HepG2 (cell line): ENCODE data around the gene SERPINB11.

ENCODE experiments used
- CCDC6 ChIP-seq: sonication (generic); formaldehyde crosslinking; IDR thresholded peaks from 2 replicates; pipeline ENCODE4 v1.8.1; 2022; ENCODE audit warnings: mild to moderate bottlenecking, missing genetic modification reagents, moderate library complexity
- HDAC1 ChIP-seq: sonication (generic); formaldehyde crosslinking; IDR thresholded peaks from 2 replicates; pipeline ENCODE4 v1.5.1; 2020; ENCODE audit warnings: mild to moderate bottlenecking, missing genetic modification reagents
- JUN ChIP-seq: sonication (generic); formaldehyde crosslinking; IDR thresholded peaks from 2 replicates; pipeline ENCODE4 v1.4.0; 2020; ENCODE audit warnings: mild to moderate bottlenecking, missing genetic modification reagents
- YY1 ChIP-seq: IDR thresholded peaks from 2 replicates; pipeline ENCODE4 v1.6.1; 2011; ENCODE audit warnings: low read length, low read depth, moderate library complexity, mild to moderate bottlenecking; ENCODE audit not compliant: insufficient read depth, insufficient replicate concordance
- ZNF547 ChIP-seq: sonication (generic); formaldehyde crosslinking; IDR thresholded peaks from 2 replicates; pipeline ENCODE4 v1.5.1; 2020; ENCODE audit warnings: mild to moderate bottlenecking, missing genetic modification reagents
- TF ChIP-seq, protein P1 (sequence below): IDR thresholded peaks from 2 replicates; pipeline ENCODE4 v1.6.1; 2016; ENCODE audit warnings: missing genetic modification reagents, missing compliant biosample characterization
- TF ChIP-seq, protein P2 (sequence below): sonication (generic); formaldehyde crosslinking; IDR thresholded peaks from 2 replicates; pipeline ENCODE4 v1.4.0; 2020; ENCODE audit warnings: missing genetic modification reagents
- TF ChIP-seq, protein P3 (sequence below): IDR thresholded peaks from 2 replicates; pipeline ENCODE4 v1.6.1; 2012; ENCODE audit warnings: low read depth, low read length, improper control_type of control experiment
- TF ChIP-seq, protein P4 (sequence below): sonication (generic); formaldehyde crosslinking; IDR thresholded peaks from 2 replicates; pipeline ENCODE4 v1.5.0; 2020; ENCODE audit warnings: missing genetic modification reagents

DNA sequence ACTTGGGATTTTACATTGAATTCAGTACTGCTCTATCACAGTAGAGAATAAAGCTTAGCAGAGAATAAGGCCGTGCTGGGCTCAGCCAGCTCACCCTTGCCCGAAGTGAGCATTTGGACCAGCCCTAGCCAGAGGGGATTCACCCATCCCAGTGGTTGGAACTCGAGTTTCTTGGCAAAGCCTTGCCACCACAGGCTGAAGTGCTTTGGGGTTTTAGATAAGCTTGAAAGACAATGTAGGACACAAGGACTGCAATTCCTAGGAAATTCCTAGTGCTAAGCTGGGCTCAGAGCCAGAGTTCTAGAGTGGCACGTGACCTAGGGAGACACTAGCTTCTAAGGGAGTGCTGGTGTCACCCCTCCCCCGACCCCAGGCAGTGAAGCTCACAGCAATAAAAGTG, 28.0 kb downstream of the SERPINB11 start:
- TF ChIP-seq, protein P1, sequence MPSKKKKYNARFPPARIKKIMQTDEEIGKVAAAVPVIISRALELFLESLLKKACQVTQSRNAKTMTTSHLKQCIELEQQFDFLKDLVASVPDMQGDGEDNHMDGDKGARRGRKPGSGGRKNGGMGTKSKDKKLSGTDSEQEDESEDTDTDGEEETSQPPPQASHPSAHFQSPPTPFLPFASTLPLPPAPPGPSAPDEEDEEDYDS, result no peak
- TF ChIP-seq YY1 (no peak), HDAC1 (CRISPR knock-in tag) (no peak), ZNF547 (no peak), JUN (CRISPR knock-in tag) (no peak), CCDC6 (no peak)
- TF ChIP-seq, protein P2, sequence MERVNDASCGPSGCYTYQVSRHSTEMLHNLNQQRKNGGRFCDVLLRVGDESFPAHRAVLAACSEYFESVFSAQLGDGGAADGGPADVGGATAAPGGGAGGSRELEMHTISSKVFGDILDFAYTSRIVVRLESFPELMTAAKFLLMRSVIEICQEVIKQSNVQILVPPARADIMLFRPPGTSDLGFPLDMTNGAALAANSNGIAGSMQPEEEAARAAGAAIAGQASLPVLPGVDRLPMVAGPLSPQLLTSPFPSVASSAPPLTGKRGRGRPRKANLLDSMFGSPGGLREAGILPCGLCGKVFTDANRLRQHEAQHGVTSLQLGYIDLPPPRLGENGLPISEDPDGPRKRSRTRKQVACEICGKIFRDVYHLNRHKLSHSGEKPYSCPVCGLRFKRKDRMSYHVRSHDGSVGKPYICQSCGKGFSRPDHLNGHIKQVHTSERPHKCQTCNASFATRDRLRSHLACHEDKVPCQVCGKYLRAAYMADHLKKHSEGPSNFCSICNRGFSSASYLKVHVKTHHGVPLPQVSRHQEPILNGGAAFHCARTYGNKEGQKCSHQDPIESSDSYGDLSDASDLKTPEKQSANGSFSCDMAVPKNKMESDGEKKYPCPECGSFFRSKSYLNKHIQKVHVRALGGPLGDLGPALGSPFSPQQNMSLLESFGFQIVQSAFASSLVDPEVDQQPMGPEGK, result no peak
- TF ChIP-seq, protein P3, sequence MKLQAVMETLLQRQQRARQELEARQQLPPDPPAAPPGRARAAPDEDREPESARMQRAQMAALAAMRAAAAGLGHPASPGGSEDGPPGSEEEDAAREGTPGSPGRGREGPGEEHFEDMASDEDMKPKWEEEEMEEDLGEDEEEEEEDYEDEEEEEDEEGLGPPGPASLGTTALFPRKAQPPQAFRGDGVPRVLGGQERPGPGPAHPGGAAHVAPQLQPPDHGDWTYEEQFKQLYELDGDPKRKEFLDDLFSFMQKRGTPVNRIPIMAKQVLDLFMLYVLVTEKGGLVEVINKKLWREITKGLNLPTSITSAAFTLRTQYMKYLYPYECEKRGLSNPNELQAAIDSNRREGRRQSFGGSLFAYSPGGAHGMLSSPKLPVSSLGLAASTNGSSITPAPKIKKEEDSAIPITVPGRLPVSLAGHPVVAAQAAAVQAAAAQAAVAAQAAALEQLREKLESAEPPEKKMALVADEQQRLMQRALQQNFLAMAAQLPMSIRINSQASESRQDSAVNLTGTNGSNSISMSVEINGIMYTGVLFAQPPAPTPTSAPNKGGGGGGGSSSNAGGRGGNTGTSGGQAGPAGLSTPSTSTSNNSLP, result no peak
- TF ChIP-seq, protein P4, sequence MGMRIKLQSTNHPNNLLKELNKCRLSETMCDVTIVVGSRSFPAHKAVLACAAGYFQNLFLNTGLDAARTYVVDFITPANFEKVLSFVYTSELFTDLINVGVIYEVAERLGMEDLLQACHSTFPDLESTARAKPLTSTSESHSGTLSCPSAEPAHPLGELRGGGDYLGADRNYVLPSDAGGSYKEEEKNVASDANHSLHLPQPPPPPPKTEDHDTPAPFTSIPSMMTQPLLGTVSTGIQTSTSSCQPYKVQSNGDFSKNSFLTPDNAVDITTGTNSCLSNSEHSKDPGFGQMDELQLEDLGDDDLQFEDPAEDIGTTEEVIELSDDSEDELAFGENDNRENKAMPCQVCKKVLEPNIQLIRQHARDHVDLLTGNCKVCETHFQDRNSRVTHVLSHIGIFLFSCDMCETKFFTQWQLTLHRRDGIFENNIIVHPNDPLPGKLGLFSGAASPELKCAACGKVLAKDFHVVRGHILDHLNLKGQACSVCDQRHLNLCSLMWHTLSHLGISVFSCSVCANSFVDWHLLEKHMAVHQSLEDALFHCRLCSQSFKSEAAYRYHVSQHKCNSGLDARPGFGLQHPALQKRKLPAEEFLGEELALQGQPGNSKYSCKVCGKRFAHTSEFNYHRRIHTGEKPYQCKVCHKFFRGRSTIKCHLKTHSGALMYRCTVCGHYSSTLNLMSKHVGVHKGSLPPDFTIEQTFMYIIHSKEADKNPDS (CRISPR knock-in tag), result no peak
